GM19099 (cell line): Measurements from ENCODE around the gene NCF2.

Source experiments
- POLR2A ChIP-seq: IDR thresholded peaks from 3 replicates; pipeline ENCODE4 v1.6.1; 2011; ENCODE audit warnings: low read depth; ENCODE audit not compliant: insufficient read length; ENCODE audit errors: extremely low read depth

The NCF2 gene

DNA sequence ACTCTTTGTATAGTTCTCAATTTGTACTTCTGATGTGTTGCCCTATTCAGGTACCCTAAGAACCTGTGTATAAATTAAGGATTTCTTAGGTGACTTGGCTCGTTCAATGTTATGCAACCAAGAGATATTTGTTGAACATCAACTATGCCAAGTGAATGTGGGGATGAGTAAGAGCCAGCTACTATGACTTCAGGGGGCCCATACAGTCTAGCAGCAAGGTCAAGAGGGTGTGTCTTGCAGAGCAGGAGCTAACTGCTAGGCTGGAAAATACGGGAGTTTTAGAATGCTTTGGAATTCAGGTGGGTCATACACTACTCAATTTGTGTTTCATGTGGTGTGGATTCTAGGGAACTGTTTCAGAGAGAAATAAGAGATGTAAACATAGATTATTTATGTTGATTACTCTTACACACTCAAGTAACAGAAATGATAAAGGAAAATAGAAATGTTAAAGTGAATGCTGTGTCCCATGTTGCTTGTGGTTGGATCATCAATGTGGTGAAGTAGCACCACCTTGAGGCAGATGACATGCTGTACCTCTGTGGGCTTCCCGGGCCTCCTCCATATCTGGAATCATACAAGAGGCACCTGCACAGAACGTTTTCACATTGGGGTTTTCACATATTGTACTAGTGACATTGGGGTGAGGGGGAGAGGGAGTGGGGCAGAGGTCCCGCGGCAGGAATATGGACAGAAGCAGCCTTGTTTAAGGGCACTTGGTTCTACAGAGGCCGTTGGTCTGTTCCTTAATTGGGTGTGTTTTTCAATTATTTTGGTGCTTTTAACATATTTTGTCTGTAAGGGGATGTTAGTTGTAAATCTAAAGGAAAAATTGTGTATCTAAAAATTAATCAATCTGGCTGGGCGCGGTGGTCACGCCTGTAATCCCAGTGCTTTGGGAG, 32.9 kb upstream of the NCF2 start:
- peak; percentile 35 for TF ChIP-seq POLR2A

DNA sequence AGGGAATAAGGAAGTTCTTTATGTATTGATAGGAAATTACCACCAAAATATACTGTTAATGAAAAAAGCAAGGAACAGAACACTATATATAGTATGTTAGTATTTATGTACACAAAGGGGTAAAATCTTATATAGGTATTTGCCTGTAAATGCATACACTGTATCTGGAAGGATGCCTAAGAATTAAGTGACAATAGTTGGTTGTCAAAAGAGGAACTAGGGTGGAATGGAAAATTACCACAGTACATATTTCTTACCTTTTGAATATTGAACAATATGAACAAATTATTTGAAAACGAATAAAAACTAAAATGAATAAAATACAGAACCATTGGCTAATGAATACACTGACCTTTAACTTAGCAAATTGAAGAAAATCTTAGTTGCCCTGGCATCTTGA, 31.8 kb upstream of the NCF2 start:
- TF ChIP-seq POLR2A: no peak

DNA sequence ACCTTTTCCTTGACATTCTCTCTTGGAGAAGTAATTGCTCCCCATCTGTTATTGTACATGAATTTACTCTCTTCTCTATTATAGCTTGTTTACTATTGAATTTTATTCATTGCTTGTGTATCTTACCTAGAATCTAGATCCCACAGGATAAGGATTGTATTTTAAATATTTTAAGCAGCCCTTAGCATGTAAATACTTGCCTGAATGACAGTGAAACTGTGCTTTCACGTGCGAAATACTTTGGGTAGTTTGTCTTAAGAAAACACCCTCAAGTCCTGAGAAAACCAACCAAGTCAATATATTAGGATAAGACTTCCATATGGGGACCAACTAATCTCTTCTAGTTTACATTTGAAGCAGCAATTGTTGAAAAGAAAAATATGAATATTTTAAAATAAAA, 30.1 kb upstream of the NCF2 start:
- TF ChIP-seq POLR2A: no peak

DNA sequence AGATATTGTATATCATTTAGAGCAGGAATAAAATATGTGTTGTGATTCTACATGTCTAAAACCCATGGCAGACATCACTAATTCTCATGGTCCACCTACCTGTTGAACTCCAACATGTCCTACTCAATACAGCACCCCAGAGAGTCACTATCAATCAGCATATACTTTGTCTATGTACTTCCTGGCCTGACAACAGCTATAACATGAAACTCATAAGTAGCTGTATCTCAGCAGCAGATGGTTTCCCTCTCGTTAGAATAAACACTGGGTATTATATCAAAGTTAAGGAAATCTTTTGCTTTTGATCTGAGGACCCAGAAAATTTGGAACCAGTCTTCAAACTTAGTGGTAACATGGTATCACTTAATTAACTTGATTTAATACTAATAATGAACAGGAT, 29.5 kb upstream of the NCF2 start:
- no peak for TF ChIP-seq POLR2A

DNA sequence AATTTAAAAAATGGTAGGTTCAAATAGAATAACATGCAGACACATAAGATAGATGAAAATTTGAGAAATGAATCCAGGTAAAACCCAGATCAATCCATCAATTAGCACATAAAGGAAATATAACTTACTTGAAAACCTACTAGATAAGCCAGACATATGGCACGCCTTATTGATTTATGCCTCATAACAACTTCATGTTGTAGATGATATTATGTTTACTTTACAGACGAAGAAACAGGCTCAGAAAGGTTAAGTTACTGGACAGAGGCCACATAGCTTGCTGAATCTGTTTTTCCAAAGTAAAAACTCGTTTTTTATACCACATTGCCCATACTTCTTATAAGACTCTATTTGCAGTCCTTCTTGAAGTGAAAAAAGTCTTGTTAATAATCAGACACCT, 22.1 kb upstream of the NCF2 start:
- no peak for TF ChIP-seq POLR2A

DNA sequence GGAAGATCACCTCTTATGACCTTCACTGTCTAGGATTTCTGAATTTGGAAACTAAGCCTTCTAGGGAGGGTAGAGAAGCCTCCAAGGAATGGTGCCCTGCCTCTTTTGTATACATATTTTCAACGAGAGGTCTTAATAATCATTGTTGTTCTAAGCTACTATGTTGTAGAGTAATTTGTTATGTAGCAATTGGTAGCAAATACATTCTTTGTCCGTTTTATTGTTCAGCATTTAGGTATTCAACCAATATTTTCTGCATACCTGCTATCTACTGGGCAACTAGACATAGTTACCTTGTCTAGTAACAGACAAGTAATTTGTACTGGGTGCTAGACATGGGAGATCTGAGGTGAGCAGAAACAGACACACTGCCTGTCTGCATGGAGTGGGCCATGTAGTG, 20.8 kb upstream of the NCF2 start:
- no peak for TF ChIP-seq POLR2A

DNA sequence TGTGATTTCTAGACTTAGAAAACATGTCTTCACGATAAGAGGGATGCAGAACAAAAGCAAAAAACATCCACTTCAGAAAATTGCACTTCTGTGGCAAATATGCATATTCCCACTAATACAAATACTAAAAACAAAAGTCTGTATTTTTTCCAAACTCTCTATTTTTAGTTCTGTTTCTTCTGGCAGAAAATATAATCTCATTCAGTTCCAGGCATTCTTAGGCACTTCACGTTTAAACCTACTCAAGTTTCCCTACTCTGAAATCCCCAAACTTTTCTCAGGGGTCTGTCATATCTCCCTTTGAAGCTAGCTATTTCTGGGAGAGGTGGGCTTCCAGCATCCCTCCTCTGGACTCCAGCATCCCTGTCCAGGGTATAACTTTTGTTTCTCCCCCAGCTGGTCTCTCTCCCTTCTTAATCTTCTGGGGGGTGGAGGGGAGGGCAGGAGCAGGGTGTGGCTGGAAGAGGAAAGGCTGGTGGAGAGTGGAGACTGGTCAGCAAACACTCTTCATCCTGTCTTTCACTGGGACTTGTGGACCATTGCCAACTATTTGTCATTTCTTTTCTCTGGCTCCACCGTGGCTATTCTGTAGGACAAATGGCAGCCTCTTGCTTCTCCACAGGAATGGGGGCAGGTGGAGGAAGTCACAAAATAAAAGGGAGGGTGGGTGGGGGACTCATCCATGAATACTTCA, 19.6 kb upstream of the NCF2 start:
- TF ChIP-seq POLR2A: no peak

DNA sequence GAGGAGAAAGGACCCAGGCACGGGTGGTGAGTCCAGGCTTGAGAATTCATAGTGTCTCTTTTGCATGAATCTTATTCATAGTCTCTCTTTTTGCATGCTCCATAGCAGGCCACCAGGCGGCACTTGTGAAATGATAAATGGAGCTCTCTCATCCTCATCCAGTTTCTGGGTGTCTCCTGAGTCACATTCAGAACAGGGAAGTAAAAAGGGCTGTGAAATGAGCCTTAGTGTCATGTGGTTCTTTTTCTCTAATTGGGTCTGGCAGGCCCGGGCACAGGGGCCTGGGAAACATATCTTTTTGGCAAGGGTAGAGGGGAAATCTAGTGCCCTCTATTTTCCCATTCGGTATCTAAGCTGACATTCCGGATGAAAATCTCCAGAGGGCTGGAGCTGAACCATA, 19.1 kb upstream of the NCF2 start:
- TF ChIP-seq POLR2A: no peak

DNA sequence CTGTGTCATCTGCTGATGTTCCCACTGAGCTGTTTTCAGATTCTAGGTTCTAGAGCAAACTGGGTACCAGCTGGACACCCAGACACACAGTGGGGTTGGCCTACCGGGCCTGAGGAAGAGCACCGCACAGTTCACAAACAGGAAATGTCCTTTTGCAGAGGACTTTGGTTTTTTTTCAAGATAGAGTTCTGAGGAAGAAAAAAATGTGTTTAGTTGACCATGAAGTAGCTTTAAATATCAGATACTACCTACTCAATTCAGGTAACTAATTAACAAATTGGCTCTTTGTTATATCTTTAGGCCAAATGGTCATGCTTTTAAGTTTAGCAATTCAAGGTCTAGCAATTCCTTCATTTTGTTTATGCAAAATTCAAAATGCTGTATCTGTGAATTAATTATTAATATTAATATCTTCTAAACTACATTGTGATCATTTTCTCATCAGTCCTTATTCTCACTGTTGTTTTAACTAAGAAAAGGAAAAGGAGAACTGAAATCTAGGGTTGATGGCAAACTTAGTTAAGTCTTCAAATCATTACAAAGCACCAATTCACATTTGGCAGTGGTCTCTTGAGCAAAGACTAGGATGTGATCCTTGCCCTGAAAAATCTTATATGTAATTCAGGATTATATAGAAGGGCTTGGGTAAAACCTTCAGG, 17.2 kb upstream of the NCF2 start:
- TF ChIP-seq POLR2A: no peak

DNA sequence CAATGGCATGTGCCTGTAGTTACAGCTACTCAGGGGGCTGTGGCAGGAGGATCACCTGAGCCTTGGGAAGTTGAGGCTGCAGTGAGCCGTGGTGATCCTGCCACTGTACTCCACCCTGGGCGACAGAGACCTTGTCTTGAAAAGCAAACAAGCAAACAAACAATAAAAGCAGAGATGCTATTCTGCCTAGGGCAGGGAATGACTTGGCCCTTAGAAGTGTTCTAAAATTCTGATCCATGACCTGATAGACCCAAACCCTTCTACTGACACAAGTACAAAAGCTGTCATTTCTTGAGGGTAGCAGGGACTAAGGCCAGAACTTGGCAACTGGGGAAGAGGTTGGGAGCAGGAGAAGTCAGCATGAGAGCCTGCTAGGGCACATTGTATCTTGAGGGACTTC, 15.6 kb upstream of the NCF2 start:
- TF ChIP-seq POLR2A: no peak

DNA sequence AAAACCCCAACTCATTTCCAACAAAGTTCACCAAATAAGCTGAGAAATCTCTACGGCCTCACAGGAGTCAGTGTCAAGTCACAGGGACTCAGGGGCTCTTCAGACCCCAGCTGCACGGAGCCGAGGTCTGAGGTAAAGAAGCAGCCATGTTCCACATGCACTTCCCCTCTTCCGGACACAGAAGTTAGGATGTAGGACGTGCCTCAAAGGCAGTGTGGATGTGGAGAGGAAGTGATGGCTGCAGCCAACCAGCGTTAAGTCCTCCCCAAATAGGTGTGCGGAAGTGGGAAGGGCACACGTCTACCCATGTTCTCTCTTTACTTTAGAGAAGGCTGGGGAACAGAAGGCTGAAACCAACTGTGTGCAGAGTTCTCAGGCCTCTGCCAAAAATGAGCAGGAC, 14.6 kb upstream of the NCF2 start:
- no peak for TF ChIP-seq POLR2A

DNA sequence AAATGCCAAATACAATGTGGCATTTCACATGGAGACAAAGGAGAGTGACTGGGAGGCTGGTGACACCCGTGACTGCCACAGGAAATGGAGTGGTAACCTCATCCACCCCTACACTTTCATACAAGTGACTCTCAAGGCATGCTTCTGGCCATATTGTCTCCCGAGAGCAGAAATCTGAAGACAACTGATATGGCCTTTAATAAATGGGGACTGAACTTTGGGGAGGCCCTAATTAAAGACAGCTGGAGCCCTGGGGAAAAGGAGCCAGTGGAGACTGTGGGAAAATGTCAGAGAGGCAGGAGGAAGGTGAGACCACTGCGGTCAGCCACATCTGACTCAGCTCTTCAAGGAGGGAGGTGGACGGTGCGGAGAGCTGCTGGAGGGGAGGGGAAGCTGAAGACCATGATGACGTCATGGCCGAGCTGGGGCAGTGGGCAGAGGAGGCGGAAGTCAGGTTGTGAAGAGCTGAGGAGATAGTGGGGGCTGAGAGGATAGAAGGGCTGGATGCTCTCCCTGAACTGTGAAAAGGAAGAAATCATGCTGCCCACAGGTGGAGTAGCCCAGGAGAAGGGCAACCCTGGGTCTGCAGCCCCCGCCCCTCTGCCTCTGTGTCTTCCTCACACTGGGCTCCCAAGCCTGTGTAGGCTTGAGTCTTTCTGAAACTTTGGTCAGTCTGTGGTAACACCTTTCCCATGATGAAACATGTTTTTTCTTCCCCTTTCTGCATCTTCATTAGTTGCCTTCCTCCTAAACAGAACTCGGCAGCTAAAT, 14.0 kb upstream of the NCF2 start:
- no peak for TF ChIP-seq POLR2A

DNA sequence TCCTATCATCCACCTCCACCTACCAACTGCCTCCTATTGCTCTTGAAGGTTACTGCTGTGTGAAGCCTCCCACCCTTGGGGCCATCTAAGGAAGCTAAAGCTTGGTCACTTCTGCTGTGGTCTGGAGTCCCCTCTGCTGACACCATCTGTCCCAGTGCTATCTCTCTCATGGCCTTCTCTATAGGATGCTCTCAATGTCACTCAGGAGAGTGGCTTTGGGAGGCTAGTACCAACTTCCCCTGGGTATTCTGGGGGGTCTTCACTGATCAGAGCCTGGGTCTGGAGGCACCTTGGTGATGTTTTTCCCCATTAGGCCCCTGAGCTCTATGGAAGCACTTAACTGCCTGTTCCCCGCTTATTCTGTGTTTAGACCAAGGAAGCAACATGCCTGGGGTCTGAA, 12.3 kb upstream of the NCF2 start:
- no peak for TF ChIP-seq POLR2A

DNA sequence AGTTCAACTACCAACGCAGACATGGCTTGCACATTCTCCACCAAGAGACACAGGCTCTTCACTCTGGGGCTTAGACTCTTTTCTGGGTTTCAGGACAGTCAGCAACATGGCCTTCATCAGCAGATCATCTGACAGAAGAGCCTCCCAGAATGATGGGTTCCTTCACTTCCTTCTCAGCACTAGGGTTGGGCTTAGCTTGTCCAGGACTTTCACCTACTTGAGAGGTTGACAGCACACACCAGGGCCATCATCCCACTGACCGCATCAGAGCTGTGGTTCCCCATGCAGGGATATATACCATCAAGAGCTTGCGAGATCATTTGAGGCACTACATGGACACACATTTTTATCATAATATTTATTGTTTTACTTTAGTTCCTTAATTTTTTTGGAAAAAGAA, 10.4 kb upstream of the NCF2 start:
- no peak for TF ChIP-seq POLR2A

DNA sequence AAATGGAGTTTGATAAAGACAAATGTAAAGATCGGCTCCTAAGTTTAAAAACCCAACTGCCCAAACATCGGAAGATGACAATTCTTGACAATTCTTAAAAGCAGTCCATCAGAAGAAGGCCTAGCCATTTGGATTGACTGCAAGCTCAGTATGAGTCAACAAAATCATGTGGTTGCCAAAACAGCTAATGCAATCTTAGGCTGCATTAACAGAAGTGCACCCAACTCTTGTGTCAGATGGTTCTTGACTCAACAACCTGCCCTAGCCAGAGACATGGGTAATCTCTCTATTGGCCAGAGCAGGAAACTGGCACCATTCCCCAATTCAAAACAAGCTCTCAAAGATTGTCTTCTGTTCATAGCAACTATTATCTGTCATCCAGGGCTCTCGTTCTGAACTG, 9.9 kb upstream of the NCF2 start:
- no peak for TF ChIP-seq POLR2A
